ENCODE measurements around the gene DIRAS1. TPM values are rescaled to one million over a fixed set of nuclear protein-coding genes. Genes with fewer than 3 reads are reported as not detected.
A peak's percentile ranks its signal among the peaks of the same experiment; 100 is the strongest.

Gene DIRAS1
- total and polyA plus RNA-seq, 2 of the 4 experiments (the other 2 are of a cell fraction), result 1.4 to 10.3 TPM

DNA sequence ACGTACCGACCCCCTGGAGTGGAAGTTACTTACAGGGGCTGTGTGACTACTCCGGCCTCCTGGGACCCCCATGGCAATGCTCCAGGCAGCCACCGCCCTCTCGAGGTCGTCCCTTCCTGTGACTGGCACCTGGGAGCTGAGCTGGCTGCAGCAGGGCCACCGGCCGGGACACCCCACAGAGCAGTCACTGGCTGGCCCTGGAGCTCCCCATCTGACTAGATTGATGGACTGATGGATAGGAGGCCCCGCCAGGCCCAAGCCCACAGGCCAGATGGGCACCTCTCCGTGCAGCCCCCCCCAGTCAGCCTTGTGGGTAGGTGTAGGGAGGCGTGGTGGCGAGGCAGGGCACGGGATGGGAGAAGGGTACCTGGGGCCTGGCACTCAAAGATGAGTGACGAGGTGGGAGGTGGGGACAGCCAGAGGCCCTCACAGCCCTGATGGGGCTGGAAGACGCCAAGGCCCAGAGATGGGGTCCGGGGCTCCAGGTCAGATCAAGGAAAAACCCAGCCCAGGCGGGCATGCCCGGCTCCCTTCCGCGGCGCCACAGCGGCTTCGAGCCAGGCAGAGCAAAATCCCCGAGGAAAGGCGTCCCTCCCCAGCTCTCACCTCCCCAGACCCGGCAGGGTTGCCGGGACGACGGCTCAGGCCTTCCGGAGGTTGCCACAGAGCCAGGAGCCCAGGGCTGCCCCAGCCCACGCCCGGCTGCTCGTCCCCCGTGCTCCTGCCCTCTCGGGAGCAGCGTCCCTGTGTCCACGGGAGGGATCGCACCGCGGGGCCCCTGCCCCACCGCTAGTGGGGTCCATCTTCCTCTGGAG is 10.2 kb upstream of the DIRAS1 start:
- Histone ChIP-seq H3K18ac (ENCODE audit: low read depth, low read length) (no peak overlapping the region), H3K79me1 (ENCODE audit: low read depth in 1 of 2, low read length in 2 of 2) (peaks cover 0 to 11% of the 10 kb centered on the region in 2 experiments; a peak in 2 of 4 replicates), H3K36me3 (ENCODE audit: control insufficient read depth, insufficient read depth, low read length) (peaks cover 21% of the 10 kb centered on the region), H2AK9ac (replicated peaks; ENCODE audit: low read depth, low read length, poor library complexity) (peak overlapping the region; percentile 42), H4K91ac (ENCODE audit: insufficient read depth, low read depth, low read length) (no peak overlapping the region), H2AFZ (replicated peaks; ENCODE audit: low read length, poor library complexity) (no peak overlapping the region), H3K23ac (ENCODE audit: low read depth, low read length) (no peak overlapping the region), H2BK5ac (ENCODE audit: low read depth, low read length, poor library complexity, severe bottlenecking) (no peak overlapping the region), H2BK15ac (ENCODE audit: low read depth, low read length) (no peak overlapping the region), H3K56ac (ENCODE audit: extremely low read depth, insufficient read depth, low read length) (no peak overlapping the region), H3K4me1 (ENCODE audit: control insufficient read depth, insufficient read depth, low read length) (no peaks in the 10 kb centered on the region), H3K9me3 (ENCODE audit: control insufficient read depth, insufficient read depth, low read length) (no peaks in the 10 kb centered on the region; the same call in 1 of the 2 replicates), H2BK20ac (ENCODE audit: low read depth, low read length) (no peak overlapping the region), H3K9me1 (ENCODE audit: insufficient read depth, low read length) (0 out of 2 replicates have a peak, but pooled peaks cover 2% of the 10 kb centered on the region), H3K4me2 (ENCODE audit: low read depth, low read length) (no peak overlapping the region), H3K27ac (ENCODE audit: insufficient read depth, low read length) (no peak overlapping the region), H2BK120ac (ENCODE audit: low read depth, low read length) (no peak overlapping the region), H3K4me3 (ENCODE audit: insufficient read depth, low read depth, low read length) (no peak overlapping the region), H3K27me3 (ENCODE audit: control insufficient read depth, insufficient read depth, low read length) (peaks cover 11% of the 10 kb centered on the region), H4K5ac (ENCODE audit: low read depth, low read length) (no peak overlapping the region), H4K20me1 (ENCODE audit: insufficient read depth, low read length) (no peaks in the 10 kb centered on the region; the same call in none of the 2 replicates), H3K4ac (ENCODE audit: low read depth, low read length) (no peak overlapping the region), H3K14ac (replicated peaks; ENCODE audit: low read depth, low read length) (no peak overlapping the region), H4K8ac (ENCODE audit: low read depth in 2 of 2, low read length in 2 of 2) (no peak overlapping the region), H2AK5ac (ENCODE audit: low read depth, low read length) (no peak overlapping the region), H3K9ac (ENCODE audit: low read depth, low read length) (no peak overlapping the region)
- DNase-seq (no peak), ATAC-seq (ENCODE audit: low read depth) (no peak)
- BruUV-seq (replicated peaks), result no TSS peak
- intact Hi-C loops (cut with micrococcal nuclease), result no loop called here
- ChIA-PET CTCF (interaction anchor here (0.5 kb wide), 1 partner anchor 26 kb away, joined by 3 read pairs; no protein-coding TSS in a partner anchor), POLR2A (ENCODE audit: unreplicated experiment) (no interaction called here)
- no peak for TF ChIP-seq MAFK (IDR thresholded peaks at IDR 0.05; ENCODE audit: low read depth, low read length)
- no peak for TF ChIP-seq RFX5 (IDR thresholded peaks at IDR 0.05; ENCODE audit: low read depth, low read length)
- TF ChIP-seq NFE2L2 (IDR thresholded peaks at IDR 0.05; ENCODE audit: low read depth, low read length), result no peak
- no peak for TF ChIP-seq CHD1 (IDR thresholded peaks at IDR 0.05; ENCODE audit: low read depth, low read length)
- TF ChIP-seq RCOR1 (IDR thresholded peaks at IDR 0.05; ENCODE audit: insufficient replicate concordance, low read length), result no peak
- TF ChIP-seq, protein P1, sequence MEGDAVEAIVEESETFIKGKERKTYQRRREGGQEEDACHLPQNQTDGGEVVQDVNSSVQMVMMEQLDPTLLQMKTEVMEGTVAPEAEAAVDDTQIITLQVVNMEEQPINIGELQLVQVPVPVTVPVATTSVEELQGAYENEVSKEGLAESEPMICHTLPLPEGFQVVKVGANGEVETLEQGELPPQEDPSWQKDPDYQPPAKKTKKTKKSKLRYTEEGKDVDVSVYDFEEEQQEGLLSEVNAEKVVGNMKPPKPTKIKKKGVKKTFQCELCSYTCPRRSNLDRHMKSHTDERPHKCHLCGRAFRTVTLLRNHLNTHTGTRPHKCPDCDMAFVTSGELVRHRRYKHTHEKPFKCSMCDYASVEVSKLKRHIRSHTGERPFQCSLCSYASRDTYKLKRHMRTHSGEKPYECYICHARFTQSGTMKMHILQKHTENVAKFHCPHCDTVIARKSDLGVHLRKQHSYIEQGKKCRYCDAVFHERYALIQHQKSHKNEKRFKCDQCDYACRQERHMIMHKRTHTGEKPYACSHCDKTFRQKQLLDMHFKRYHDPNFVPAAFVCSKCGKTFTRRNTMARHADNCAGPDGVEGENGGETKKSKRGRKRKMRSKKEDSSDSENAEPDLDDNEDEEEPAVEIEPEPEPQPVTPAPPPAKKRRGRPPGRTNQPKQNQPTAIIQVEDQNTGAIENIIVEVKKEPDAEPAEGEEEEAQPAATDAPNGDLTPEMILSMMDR (conservative IDR thresholded peaks at IDR 0.05; ENCODE audit: low read depth, low read length), result no peak
- TF ChIP-seq RAD21 (IDR thresholded peaks at IDR 0.05; ENCODE audit: low read length), result no peak
- no peak for TF ChIP-seq FOS (IDR thresholded peaks at IDR 0.05; ENCODE audit: low read depth, low read length)
- TF ChIP-seq MAZ (IDR thresholded peaks at IDR 0.05; ENCODE audit: borderline replicate concordance, low read depth, low read length), result no peak
- TF ChIP-seq POLR2A (IDR thresholded peaks at IDR 0.05; ENCODE audit: low read depth, low read length), result no peak
- TF ChIP-seq, protein P2, sequence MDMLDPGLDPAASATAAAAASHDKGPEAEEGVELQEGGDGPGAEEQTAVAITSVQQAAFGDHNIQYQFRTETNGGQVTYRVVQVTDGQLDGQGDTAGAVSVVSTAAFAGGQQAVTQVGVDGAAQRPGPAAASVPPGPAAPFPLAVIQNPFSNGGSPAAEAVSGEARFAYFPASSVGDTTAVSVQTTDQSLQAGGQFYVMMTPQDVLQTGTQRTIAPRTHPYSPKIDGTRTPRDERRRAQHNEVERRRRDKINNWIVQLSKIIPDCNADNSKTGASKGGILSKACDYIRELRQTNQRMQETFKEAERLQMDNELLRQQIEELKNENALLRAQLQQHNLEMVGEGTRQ (IDR thresholded peaks at IDR 0.05; ENCODE audit: low read depth, low read length), result no peak
- TF ChIP-seq, protein P3, sequence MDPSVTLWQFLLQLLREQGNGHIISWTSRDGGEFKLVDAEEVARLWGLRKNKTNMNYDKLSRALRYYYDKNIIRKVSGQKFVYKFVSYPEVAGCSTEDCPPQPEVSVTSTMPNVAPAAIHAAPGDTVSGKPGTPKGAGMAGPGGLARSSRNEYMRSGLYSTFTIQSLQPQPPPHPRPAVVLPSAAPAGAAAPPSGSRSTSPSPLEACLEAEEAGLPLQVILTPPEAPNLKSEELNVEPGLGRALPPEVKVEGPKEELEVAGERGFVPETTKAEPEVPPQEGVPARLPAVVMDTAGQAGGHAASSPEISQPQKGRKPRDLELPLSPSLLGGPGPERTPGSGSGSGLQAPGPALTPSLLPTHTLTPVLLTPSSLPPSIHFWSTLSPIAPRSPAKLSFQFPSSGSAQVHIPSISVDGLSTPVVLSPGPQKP (IDR thresholded peaks at IDR 0.05; ENCODE audit: borderline replicate concordance, low read depth, low read length), result no peak
- TF ChIP-seq BHLHE40 (IDR thresholded peaks at IDR 0.05; ENCODE audit: low read depth, low read length), result no peak
- TF ChIP-seq CEBPB (IDR thresholded peaks at IDR 0.05; ENCODE audit: low read depth, low read length), result no peak
- WGBS, 2 experiments (ENCODE audit: extremely low coverage in 2 of 2, insufficient read length in 1 of 2), result 89% methylated on average over 17 of the region's 41 CpGs; no CpG with 5 or more reads in 1 of the 2 experiments
- dilution Hi-C loops (cut with HindIII; ENCODE audit: low sequenced_read_pairs, unreplicated experiment), result no loop called here
- in situ Hi-C loops (cut with MboI; ENCODE audit: low sequenced_read_pairs), result no loop called here
